PFSK-1 (cell line): Measurements from ENCODE around the gene CASKIN2.

Experiments used
- POLR2AphosphoS5 ChIP-seq: IDR thresholded peaks from 2 replicates; pipeline ENCODE4 v1.6.1; 2012; ENCODE audit warnings: low read depth, mild to moderate bottlenecking, control low read depth, low read length, moderate library complexity
- REST ChIP-seq, 2 experiments: IDR thresholded peaks; 2 replicates each; pipeline versions ENCODE4 v1.6.1 to v1.8.0; 2011 to 2012; ENCODE audit warnings: low read depth in 2 of 2, low read length in 2 of 2, control low read depth in 1 of 2, inconsistent platforms in 1 of 2, mild to moderate bottlenecking in 1 of 2, moderate library complexity in 1 of 2; ENCODE audit not compliant: insufficient read depth in 1 of 2
- TAF1 ChIP-seq: IDR thresholded peaks from 2 replicates; pipeline ENCODE4 v1.6.1; 2012; ENCODE audit warnings: low read length, control low read depth, borderline replicate concordance; ENCODE audit not compliant: insufficient read depth

GRCh38 chr17:75485688-75486087 is 29.6 kb downstream of the CASKIN2 start:
- TF ChIP-seq REST (IDR thresholded peaks at IDR 0.05; ENCODE audit: insufficient read depth in 1 of 2, low read depth in 2 of 2, low read length in 2 of 2) (no peak), TAF1 (no peak), POLR2AphosphoS5 (no peak)
